CD4-positive, alpha-beta T cell treated with Interleukin-4 for 4 hours (primary cell): ENCODE results near the gene NRXN3.

Experiments
- DNase-seq: peaks from one replicate; pipeline ENCODE4 v3.0.0-alpha.2; 2020

The NRXN3 gene

DNA sequence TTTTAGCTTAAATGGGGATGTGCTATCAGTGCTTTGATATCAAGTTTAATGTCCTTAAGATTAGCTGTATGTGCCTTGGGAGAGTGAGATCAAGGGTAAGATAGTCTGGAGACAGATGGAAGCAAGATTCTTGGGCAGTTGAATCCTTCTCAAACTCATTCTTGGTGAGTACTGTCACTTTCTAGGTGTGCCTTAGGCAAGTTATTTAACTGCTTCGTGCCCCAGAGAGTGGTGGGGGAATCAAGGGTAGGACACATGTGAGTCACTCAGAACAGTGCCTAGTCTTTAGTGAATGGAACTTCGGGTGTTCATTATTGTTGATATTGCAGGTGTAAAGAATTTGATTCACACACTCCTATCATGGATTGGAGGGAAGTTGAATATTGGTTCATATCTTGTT lies 1237.4 kb downstream of the NRXN3 start:
- DNase-seq: no peak

GRCh38 chr14:79408696-79409095 lies 1238.5 kb downstream of the NRXN3 start:
- DNase-seq: no peak

- no peak for DNase-seq
Observed at GRCh38 chr14:79411403-79412174, 1241.4 kb downstream of the NRXN3 start.

DNA sequence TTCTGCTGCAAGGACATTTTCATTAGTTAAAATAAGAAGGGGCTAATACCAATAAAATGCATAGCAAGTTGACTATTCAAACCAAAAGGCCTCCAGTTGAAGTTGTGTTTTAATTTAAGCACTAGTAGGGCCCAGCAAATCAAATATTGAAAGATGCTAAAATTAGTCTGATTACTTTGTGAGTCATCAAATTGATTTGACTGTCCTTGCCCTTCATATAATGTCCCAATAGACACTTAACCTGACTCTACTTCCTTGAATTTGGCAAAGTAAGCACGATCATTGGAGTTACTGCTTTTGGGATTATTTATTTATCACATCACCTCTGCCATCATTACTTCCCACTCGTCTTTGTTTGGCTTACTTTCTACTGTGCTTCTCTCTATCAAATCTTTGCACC lies 1242.6 kb downstream of the NRXN3 start:
- no peak for DNase-seq

GRCh38 chr14:79413734-79414428 lies 1243.7 kb downstream of the NRXN3 start:
- DNase-seq: no peak

GRCh38 chr14:79415726-79416125 lies 1245.6 kb downstream of the NRXN3 start:
- DNase-seq: no peak

DNA sequence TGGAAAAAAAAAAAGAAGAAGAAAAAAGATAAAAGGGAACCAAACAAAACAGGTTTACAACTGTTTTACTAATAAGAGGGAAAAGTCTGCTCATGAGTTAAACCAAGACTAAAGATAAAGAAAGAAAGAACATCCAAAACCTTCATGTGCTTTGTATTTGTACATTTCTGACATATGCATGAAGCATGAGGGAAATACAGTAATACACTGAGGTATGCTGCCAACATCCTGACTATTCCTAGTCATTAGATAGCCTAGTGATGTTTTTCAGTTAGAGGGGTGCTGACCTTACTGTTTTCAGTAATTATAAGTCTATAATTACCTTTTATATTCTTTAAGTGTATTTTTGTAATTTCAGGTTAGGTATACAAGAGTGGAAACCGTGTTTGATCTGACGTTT lies 1247.8 kb downstream of the NRXN3 start:
- DNase-seq: no peak

- no peak for DNase-seq
Observed at GRCh38 chr14:79418649-79419415, 1248.7 kb downstream of the NRXN3 start.

DNA sequence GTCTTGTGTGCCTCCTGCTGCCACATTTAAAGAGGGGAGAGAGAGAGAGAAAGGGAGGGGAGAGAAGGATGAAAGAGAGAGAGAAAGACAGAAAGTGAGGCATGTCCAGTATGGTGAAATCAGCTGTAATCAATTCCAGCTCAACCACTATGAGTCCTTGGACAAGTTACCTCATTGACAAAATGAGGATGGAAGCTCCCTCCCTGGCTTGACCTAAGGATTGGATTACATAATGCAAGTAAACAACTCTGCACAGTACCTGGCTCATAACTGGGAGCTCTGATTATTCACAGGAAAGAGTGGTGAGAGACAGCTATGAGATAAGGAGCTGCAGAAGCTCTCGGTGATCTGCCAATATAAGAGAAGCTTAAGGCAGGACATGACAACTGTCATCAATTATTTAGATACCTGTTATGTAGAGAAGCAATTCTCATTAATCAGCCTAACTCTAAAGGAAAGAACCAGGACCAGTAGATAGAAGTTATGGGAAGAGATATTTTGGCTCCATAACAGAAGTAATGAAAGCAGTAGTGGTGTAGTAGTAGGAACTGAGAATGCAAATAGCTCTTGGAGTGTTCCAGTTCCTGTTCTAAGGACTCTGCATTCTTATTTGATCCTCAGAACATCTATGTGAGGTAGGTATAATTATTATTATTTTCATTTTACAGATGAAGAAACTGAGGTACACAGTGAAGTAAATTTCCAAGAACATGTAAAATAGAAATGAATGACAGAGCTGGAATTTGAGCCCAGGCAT lies 1249.6 kb downstream of the NRXN3 start:
- DNase-seq: no peak

GRCh38 chr14:79420725-79421124 lies 1250.6 kb downstream of the NRXN3 start:
- no peak for DNase-seq

GRCh38 chr14:79421811-79422210 lies 1251.6 kb downstream of the NRXN3 start:
- no peak for DNase-seq

GRCh38 chr14:79424462-79424861 lies 1254.3 kb downstream of the NRXN3 start:
- DNase-seq: no peak

DNA sequence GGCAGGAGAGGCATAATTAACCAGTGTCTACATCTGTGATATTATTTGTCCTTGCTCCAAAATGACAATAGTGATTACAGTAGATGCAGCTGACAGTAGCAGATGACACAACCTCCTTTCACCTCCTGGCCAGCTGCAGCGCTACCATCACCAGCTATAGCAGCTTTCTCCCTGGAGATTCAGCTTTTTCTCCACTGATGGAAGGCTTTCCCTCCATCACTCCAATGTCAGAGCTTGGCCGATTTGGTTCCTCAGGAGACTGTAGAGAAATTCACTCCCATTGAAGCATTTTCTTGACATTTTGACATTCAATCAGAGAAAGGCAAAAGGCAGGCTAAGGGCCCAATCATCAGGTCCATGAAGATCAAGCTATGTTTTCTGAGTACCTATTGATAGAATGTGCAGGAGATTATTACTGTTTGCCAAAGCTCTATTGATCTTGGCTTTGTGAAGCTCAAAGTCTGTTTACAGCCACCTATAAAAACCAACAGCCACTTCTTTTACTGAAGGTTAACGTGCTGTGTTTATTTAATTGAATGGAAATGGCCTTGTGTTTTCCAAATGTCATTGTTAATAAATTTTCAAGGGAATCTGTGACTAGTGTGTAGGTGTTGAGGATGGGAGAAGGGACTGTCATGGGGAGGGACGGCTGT lies 1256.1 kb downstream of the NRXN3 start:
- no peak for DNase-seq

GRCh38 chr14:79432640-79433039 lies 1262.5 kb downstream of the NRXN3 start:
- DNase-seq: no peak

- DNase-seq: no peak
Observed at GRCh38 chr14:79436335-79436734, 1266.2 kb downstream of the NRXN3 start.

- DNase-seq: no peak
Observed at GRCh38 chr14:79437951-79438350, 1267.8 kb downstream of the NRXN3 start.

- DNase-seq: no peak
Observed at GRCh38 chr14:79438696-79439342, 1268.6 kb downstream of the NRXN3 start.

DNA sequence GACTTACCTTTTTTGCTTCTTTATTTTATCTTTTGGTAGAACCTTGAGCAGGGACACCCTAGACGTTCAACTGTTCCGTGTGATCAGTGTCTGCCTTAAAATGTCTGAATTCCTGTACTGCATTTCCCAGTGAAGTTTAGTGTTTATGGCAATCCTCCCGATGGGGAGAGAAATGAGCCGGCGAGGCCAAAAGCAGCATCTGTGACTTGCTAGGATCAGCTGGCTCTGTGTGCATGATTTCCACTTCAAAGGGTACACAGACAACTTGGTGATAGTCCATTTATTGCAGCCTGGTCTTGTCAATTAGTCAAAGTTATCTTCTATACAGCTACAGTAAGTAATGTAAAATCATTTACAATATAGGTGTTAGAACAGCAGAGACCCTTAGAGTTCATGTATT lies 1272.6 kb downstream of the NRXN3 start:
- no peak for DNase-seq

DNA sequence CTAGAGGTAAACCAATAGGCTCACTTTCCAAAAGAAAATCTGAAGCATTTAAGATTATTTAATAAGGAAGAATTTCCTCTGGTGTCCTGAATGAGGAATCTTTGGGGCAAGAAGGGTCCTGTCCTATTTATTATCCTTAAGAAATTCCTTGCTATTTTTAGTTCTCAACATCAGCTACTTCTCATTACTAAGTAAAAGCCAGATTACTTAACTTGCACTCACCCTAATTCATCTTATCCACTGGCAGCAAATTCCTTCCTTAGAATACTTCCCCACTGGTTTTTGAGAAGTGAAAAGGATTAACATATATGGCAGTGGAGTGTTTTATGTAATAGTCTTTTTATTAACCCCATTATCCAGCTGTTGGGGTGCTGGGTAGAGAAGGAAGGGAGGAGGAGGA lies 1273.4 kb downstream of the NRXN3 start:
- no peak for DNase-seq

DNA sequence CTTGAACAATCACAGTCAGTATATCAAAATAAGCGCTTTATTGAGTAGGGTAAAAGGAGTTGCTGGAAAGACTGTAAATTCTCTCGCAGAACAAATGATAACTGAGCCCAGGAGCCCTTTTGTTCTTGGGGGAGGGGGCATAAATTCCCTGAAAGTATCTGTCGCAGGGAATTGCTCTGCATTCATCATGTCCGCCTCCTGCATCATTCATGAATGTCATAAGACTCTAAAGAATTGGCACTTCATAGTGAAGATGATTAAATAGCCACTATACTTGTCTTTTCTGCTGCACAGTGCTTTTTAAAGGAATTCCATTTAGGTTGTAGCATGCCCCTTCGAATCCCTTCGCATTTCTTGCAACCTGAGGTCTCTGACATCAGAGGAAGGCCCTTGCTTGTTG lies 1278.8 kb downstream of the NRXN3 start:
- no peak for DNase-seq

GRCh38 chr14:79451601-79452000 lies 1281.4 kb downstream of the NRXN3 start:
- DNase-seq: no peak

- DNase-seq: no peak
Observed at GRCh38 chr14:79453276-79453675, 1283.1 kb downstream of the NRXN3 start.
